HL-60 (cell line): Measurements from ENCODE around the gene ANK3.

Experiments used
- DNase-seq, 2 experiments: peaks; one replicate each; pipeline ENCODE4 v3.0.0-alpha.2; 2010 to 2020; ENCODE audit warnings: low read depth in 1 of 2, low spot score in 1 of 2
- H3K27ac ChIP-seq: fragments of 250-450 bp; sonication (Bioruptor Pico); replicated peaks from 2 replicates; pipeline ENCODE4 v1.5.1; 2020; ENCODE audit warnings: mild to moderate bottlenecking, moderate library complexity
- H3K27me3 ChIP-seq: fragments of 250-450 bp; sonication (Bioruptor Pico); 2 replicates; pipeline ENCODE4 v1.5.1; 2021; ENCODE audit warnings: mild to moderate bottlenecking, moderate library complexity; ENCODE audit not compliant: insufficient read depth, poor library complexity, severe bottlenecking
- H3K4me3 ChIP-seq: replicated peaks from 2 replicates; pipeline ENCODE4 v1.5.1; 2011; ENCODE audit warnings: mild to moderate bottlenecking, control low read depth, low read length; ENCODE audit not compliant: insufficient read depth
- CTCF ChIP-seq: IDR thresholded peaks from one replicate; pipeline ENCODE4 v1.5.1; 2011; ENCODE audit warnings: low read length, control low read depth, inconsistent platforms; ENCODE audit not compliant: insufficient read depth
- GABPA ChIP-seq: IDR thresholded peaks from 2 replicates; pipeline ENCODE4 v1.6.1; 2012; ENCODE audit warnings: low read depth
- POLR2AphosphoS5 ChIP-seq: IDR thresholded peaks from 2 replicates; pipeline ENCODE4 v1.6.1; 2012; ENCODE audit warnings: low read depth
- REST ChIP-seq: IDR thresholded peaks from 2 replicates; pipeline ENCODE4 v1.6.1; 2012; ENCODE audit warnings: low read depth; ENCODE audit not compliant: insufficient replicate concordance
- SPI1 ChIP-seq: IDR thresholded peaks from 2 replicates; pipeline ENCODE4 v1.6.1; 2012; ENCODE audit warnings: low read depth, mild to moderate bottlenecking, borderline replicate concordance

ANK3 gene

GRCh38 chr10:60367024-60367423, 22.7 kb downstream of the ANK3 start:
- no peak overlapping the region for H3K4me3 ChIP-seq
- TF ChIP-seq SPI1, result no peak
- TF ChIP-seq POLR2AphosphoS5, result no peak
- DNase-seq, result no peak
- H3K27ac ChIP-seq, result no peak overlapping the region
- H3K27me3 ChIP-seq, result no peaks in the 10 kb centered on the region

- H3K4me3 ChIP-seq, result no peak overlapping the region
- no peaks in the 10 kb centered on the region for H3K27me3 ChIP-seq
- H3K27ac ChIP-seq, result no peak overlapping the region
- TF ChIP-seq REST, result no peak
- TF ChIP-seq POLR2AphosphoS5, result no peak
- no peak for TF ChIP-seq GABPA
- TF ChIP-seq CTCF, result no peak
- TF ChIP-seq SPI1, result no peak
- no peak for DNase-seq
Observed at GRCh38 chr10:60363187-60363586, 26.5 kb downstream of the ANK3 start.

- Histone ChIP-seq H3K27ac (no peak overlapping the region), H3K27me3 (no peaks in the 10 kb centered on the region), H3K4me3 (no peak overlapping the region)
- DNase-seq, result no peak
- TF ChIP-seq SPI1, result no peak
- TF ChIP-seq CTCF, result no peak
- TF ChIP-seq GABPA, result no peak
- no peak for TF ChIP-seq POLR2AphosphoS5
- TF ChIP-seq REST, result no peak
Observed at GRCh38 chr10:60362461-60362860, 27.2 kb downstream of the ANK3 start.

- TF ChIP-seq POLR2AphosphoS5, result no peak
- no peak for TF ChIP-seq SPI1
- TF ChIP-seq CTCF, result no peak
- TF ChIP-seq GABPA, result no peak
- H3K4me3 ChIP-seq, result no peak overlapping the region
- no peak for DNase-seq
- H3K27me3 ChIP-seq, result no peaks in the 10 kb centered on the region
- no peak overlapping the region for H3K27ac ChIP-seq
Observed at GRCh38 chr10:60359066-60359465, 30.6 kb downstream of the ANK3 start.
